CD4-positive, alpha-beta T cell treated with Interleukin-6 at 100 ng/mL for 8 hours (primary cell): ENCODE measurements around the gene UBE2D2.
"Not testable (repeated sequence)": the region's sequence is repeated elsewhere in the genome, so short reads cannot be mapped to it uniquely, and the experiment has no call there.

Experiments
- DNase-seq: peaks from one replicate; pipeline ENCODE4 v3.0.0-alpha.2; 2020; ENCODE audit warnings: mixed read lengths, low spot score

UBE2D2 gene

DNA sequence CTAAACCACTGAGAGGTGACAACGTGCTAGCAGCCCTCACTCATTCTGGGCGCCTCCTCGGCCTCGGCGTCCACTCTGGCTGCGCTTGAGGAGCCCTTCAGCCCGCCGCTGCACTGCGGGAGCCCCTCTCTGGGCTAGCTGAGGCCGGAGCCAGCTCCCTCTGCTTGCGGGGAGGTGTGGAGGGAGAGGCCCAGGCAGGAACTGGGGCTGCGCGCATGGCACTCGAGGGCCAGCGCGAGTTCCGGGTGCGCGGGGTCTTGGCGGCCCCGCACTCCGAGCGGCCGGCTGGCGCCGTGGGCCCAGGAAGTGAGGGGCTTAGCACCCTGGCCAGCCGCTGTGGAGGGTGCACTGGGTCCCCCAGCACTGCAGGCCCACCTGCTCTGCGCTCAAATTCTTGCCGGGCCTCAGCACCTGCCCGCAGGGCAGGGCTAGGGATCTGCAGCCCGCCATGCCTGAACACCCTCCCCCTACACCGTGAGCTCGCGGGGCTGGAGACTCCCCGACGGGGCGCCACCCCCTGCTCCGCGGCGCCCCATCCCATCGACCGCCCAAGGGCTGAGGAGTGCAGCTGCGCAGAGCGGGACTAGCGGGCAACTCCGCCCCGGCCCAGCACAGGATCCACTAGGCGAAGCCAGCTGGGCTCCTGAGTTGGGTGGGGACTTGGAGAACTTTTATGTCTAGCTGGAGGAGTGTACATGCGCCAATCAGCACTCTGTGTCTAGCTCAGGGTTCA, 11.8 kb upstream of the UBE2D2 start:
- no peak for DNase-seq

DNA sequence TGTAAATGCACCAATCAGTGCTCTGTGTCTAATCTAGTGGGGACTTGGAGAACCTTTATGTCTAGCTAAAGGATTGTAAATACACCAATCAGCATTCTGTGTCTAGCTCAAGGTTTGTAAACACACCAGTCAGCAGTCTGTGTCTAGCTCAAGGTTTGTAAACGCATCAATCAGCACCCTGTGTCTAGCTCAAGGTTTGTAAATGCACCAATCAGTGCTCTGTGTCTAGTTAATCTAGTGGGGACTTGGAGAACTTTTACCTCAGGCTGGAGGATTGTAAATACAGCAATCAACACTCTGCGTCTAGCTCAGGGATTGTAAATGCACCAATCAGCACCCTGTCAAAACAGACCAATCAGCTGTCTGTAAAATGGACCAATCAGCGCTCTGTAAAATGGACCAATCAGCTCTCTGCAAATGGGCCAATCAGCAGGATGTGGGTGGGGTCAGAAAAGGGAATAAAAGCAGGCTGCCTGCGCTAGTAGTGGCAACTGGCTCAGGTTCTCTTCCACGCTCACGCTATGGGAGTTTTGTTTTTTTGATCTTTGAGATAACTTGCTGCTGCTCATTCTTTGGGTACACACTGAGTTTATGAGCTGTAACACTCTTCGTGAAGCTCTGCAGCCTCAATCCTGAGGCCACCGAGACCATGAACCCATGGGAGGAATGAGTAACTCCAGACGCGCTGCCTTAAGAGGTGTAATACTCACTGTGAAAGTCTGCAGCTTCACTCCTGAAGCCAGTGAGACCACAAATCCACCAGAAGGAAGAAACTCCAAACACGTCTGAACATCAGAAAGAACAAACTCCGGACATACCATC, 10.9 kb upstream of the UBE2D2 start:
- DNase-seq: not testable (repeated sequence)

DNA sequence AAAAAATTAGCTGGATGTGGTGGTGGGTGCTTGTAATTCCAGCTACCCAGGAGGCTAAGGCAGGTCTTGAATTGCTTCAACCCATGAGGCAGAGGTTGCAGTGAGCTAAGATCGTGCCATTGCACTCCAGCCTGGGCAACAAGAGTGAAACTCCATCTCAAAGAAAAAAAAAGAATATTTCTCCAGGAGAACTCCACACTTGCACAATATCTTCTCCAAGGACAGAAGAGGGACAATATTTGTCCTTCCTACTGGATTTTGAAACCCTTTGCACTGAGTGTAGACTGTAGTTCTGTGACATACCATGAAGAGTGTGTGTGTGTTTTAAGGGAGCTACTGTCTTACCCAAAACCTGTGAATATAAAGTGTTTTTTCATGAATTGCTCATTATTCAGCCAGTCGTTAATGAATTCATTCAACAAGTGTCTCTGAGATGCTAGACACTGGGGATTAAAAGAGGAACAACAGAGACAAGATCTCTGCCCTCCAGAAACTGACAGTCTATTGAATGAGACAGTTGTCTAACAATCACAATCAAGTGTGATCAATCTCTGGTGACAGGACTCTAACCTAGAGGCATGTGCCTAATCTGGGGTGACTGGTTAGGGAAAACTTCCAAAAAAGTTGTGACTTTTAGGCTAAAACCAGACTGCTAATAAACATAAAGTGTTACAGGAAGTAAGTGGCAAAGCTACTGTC, 9.8 kb upstream of the UBE2D2 start:
- DNase-seq: no peak

DNA sequence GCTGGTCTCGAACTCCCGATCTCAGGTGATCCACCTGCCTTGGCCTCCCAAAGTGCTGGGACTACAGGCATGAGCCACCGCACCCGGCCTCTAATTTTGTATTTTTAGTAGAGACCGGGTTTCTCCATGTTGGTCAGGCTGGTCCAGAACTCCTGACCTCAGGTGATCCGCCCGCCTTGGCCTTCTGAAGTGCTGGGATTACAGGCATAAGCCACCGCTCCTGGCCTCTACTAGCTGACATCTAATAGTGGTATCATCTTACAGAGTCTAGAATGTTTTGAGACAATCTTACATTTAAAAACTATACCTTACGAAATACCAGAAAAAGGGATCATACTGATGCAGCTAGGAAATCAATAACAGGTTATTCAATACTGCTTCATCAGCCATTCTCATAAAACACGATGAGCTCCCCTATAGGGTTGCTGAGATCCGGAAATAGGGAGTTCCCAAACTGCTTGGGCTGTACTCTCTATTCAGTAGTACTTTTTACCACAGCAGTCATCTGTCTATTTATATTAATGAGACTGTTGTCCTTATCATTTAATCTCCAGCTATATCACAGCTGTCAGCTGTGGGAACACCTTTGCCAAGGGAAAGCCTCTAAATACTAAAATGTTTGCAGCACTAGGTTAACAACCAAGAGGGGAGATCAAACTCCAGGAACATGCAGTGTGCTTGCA, 8.1 kb upstream of the UBE2D2 start:
- no peak for DNase-seq

DNA sequence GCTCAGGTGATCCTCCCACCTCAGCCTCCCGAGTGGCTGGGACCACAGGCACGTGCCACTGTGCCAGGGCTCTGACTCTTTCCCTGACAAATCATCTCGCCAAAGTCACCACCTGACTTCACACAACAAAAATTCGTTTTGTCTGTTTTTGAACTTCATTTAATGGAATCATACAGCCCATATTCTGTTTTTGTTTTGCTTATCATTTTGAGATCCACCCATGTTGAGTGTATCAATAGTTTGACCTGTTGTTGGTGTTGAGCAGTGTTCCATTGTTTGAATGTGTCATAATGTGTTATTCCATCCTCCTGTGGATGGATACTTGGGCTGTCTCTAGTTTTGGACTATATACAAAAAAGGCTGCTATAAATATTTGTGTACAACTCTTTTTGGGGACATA, 6.9 kb upstream of the UBE2D2 start:
- no peak for DNase-seq

DNA sequence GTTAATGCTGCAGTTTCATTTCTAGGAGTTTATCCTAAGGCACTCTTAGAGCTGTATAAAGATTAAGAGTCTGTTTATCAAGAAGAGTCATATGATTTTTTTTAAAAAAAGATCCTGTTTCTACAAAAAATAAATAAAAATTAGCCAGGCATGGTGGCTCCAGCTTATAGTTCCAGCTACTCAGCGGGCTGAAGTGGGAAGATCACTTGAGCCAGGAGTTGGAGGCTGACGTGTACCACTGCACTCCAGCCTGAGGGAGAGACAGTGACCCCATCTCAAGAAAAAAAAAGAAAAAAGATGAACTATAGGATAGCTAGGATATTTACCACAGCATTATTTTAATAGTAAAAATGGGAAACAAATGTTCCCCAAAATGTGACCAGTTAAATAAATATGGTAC, 3.3 kb upstream of the UBE2D2 start:
- DNase-seq: no peak

- peak; percentile 24 for DNase-seq
Observed at GRCh38 chr5:139561655-139562451, 714 bp downstream of the UBE2D2 start.

GRCh38 chr5:139562847-139563246, 1.7 kb downstream of the UBE2D2 start:
- DNase-seq: no peak

DNA sequence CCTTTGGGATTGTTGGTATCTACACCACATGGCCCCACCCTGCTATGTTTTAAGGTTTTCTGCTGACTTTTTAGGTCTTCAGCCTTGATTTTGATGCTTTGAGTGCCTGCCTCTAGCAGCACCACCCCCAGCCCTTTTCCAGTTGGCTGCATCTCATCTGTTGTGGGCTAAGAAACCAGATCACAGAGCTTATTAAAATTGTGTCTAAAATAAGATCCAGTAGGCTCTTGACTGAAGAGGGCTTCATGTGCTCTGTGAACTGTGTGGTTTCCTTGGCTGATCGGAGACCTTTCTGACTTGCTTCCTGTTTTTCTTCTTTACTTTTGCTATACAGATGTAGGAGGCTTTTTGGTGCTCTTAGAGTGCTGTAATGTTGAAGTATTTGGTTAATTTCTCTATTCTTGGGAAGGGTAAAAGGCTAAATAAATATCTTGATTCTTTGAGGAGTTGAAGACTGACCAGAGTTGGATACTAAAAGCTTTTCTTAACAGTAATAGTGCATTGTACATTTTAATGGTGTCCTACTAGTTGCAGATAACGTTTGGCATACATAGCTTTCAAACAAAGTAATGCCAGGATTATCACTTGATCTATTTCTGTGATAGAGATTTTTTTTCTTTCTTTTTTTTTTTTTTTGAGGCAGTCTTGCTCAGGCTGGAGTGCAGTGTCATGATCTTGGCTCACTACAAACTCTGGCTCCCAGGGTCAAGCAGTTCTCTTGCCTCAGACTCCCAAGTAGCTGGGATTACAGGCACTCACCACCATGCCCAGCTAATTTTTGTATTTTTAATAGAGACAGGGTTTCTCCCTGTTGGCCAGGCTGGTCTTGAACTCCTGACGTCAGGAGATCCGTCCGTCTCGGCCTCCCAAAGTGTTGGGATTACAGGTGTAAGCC, 4.5 kb downstream of the UBE2D2 start:
- DNase-seq: peak; percentile 77

DNA sequence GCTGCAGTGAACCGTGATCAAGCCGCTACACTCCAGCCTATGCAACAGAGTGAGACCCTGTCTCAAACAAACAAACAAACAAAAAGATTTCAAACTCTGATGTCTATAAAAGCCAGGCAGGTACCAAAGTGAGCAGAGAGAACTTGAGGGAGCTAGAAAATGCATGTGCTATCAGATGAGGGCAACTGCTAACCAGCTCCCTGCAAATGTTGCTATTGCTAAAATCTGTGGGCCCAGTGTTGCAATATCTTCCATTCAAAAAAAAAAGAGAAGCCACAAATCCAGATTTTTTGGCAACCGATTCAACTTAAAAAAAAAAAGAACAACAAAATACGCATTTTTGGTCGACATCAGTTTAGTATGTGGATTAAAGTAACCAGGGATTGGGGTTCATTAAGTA, 5.5 kb downstream of the UBE2D2 start:
- no peak for DNase-seq

DNA sequence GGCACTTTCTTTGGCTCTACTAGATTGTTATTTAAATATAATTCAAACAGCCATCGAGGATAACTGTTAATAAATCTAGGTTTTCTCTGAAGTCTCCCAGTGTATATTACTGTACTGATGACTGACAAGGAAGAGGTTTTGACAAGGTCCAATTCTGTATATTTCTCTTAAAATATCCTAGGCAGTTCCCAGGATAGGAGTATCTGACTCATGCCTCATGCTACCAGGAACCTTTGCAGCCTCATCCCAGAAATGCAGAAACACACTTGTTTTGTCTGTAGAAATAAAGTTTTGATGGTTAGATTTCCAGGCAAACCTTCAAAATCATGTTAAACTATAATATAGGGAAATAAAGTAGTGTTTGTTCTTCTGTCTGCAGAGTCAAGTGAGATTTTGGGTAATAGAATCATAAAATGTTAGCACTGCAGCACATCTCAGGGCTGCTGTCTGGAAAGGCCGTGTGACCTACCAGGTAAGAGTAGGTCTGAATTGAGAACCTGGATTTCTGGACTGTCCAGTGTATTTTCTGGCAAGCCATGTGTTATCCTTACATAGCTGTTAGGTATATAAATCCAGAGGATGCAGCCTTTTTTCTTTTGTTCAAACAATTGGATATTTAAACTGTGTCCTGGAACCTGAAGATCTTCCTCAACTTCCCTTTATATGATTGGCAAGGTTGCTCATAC, 8.3 kb downstream of the UBE2D2 start:
- DNase-seq: no peak

- no peak for DNase-seq
Observed at GRCh38 chr5:139571543-139571942, 10.4 kb downstream of the UBE2D2 start.

DNA sequence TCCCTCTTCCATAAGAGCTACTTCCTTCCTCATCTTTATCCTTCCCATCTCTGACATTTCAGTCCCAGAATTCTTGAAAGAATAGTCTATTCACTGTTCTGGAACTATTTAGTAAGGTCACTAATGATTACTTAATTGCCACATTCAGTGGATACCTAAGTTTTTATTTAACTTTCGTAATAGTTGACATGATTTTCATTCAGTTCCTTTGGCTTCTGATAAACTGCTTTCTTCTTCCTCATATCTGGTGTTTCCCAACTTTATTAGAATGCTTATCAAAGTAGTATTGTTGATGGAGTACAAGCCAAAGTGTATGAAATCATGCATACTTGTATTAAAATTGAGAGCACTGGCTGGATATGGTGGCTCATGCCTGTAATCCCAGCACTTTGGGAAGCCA, 10.8 kb downstream of the UBE2D2 start:
- DNase-seq: no peak

DNA sequence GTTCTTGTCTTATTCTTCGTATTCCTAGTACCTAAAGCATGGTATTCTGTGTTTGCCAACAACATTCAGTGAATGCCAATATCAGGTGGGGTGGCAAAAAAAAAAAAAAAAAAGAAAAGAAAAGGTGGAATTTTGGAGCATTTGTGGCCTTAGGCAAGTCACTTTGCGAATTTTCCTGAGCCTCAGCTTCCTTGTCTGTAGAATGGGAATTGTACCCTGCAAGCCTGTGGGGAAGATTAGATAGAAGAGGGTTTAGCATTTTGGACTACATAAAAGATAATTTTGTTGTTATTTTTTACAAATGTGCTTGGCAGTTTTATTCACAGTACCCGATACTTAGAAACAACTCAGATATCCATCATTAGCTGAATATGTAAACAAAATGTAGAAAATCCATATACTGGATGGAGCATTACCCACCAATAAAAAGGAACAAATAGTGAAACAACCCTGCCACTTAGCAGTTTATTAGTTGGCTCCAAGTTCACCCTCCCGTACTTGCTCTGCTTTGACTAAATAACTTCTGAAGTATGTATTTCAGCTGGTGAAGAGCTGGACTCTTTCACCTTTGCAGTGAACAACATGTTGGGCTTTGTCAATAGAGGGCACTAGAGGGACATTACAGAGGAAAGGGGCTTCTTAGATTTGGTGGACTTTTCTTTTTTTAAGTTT, 13.6 kb downstream of the UBE2D2 start:
- DNase-seq: peak; percentile 44

GRCh38 chr5:139575313-139575646, 14.1 kb downstream of the UBE2D2 start:
- DNase-seq: no peak

- DNase-seq: no peak
Observed at GRCh38 chr5:139575751-139576150, 14.6 kb downstream of the UBE2D2 start.

GRCh38 chr5:139577689-139578290, 16.7 kb downstream of the UBE2D2 start:
- DNase-seq: no peak

DNA sequence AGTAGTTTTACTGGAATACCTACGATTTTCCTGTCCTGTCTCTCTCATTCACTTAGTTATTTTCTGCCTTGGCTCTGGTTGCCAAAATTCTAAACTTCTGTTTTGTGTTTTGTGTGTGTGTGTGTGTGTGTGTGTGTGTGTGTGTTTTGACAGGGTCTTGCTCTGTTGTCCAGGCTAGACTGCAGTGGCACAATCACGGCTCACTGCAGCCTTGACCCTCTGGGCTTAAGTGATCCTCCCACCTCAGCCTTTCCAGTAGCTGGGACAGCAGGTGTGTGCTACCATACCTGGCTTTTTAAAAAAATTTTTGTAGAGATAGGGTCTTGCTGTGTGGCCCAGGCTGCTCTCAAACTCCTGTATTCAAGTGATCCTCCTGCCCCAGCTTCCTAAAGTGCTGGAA, 17.2 kb downstream of the UBE2D2 start:
- no peak for DNase-seq

- not testable (repeated sequence) for DNase-seq
Observed at GRCh38 chr5:139582181-139582580, 21.0 kb downstream of the UBE2D2 start.
